Measurements from ENCODE around the gene RAD51B.

DNA sequence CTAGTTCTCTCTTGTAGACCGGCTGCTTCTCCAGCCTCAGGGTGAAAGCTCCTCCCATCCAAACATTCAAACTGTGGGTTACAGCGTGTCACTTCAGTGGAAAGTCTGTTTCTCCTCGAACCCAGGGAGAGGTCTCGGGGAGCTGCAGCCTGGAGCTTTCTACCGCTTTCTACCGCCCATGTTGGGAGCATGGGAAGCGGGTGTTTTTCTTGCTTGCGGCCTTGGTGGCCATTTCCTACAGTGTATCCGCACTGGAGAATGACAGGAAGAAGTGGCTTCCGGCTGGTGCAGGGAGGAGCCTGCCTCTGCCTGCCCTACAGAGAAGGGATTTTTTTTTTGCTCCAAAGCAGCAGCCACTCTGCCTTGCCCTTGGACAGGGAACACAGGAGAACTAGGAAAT, 952.1 kb downstream of the RAD51B start:
- TF ChIP-seq, protein P1, sequence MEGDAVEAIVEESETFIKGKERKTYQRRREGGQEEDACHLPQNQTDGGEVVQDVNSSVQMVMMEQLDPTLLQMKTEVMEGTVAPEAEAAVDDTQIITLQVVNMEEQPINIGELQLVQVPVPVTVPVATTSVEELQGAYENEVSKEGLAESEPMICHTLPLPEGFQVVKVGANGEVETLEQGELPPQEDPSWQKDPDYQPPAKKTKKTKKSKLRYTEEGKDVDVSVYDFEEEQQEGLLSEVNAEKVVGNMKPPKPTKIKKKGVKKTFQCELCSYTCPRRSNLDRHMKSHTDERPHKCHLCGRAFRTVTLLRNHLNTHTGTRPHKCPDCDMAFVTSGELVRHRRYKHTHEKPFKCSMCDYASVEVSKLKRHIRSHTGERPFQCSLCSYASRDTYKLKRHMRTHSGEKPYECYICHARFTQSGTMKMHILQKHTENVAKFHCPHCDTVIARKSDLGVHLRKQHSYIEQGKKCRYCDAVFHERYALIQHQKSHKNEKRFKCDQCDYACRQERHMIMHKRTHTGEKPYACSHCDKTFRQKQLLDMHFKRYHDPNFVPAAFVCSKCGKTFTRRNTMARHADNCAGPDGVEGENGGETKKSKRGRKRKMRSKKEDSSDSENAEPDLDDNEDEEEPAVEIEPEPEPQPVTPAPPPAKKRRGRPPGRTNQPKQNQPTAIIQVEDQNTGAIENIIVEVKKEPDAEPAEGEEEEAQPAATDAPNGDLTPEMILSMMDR (IDR thresholded peaks at IDR 0.05; ENCODE audit: low read length): no peak
- no peak for TF ChIP-seq EZH2 (optimal IDR thresholded peaks at IDR 0.05; ENCODE audit: low read depth, low read length)
